Natural killer cell (primary cell): ENCODE measurements around the gene PAPLN. TPM values are rescaled to one million over a fixed set of nuclear protein-coding genes. Genes with fewer than 3 reads are reported as not detected.

Experiments
- ATAC-seq, 3 donors: fragments of 150-1000 bp in 2 of 3; fragments of 200-7000 bp in 1 of 3; cut with Tn5 transposase; 1 replicate in 1 of 3; 2 replicates in 2 of 3; pipeline ENCODE4 v1.10.0; 2021; ENCODE audit warnings: mild to moderate bottlenecking in 2 of 3, moderate library complexity in 2 of 3
- DNase-seq, 2 donors: peaks; one replicate each; pipeline versions ENCODE4 v3.0.0 to v3.0.0-alpha.2; 2013 to 2021; ENCODE audit warnings: mixed read lengths in 1 of 2
- H3K27ac ChIP-seq: one replicate; pipeline ENCODE4 v1.5.1; 2013; ENCODE audit warnings: mild to moderate bottlenecking, low read length
- H3K27me3 ChIP-seq: one replicate; pipeline ENCODE4 v1.6.1; 2013; ENCODE audit warnings: low read length; ENCODE audit not compliant: control insufficient read depth, insufficient read depth
- H3K36me3 ChIP-seq: one replicate; pipeline ENCODE4 v1.6.1; 2013; ENCODE audit warnings: low read length; ENCODE audit not compliant: control insufficient read depth, insufficient read depth
- H3K4me1 ChIP-seq: one replicate; pipeline ENCODE4 v1.6.1; 2013; ENCODE audit warnings: low read length; ENCODE audit not compliant: control insufficient read depth, insufficient read depth
- H3K4me3 ChIP-seq: one replicate; pipeline ENCODE4 v1.5.1; 2013; ENCODE audit warnings: low read length
- H3K9me3 ChIP-seq: one replicate; pipeline ENCODE4 v1.6.1; 2013; ENCODE audit warnings: low read length; ENCODE audit not compliant: control insufficient read depth, insufficient read depth
- H3K27ac Mint-ChIP-seq, 2 donors: one replicate each; pipeline ENCODE4 v1.8.0; 2022; ENCODE audit warnings: mild to moderate bottlenecking in 2 of 2, mixed read lengths in 2 of 2, moderate library complexity in 1 of 2
- H3K27me3 Mint-ChIP-seq, 2 donors: one replicate each; pipeline ENCODE4 v1.8.0; 2022; ENCODE audit warnings: low read depth in 2 of 2, mixed read lengths in 2 of 2
- H3K36me3 Mint-ChIP-seq: one replicate; pipeline ENCODE4 v1.8.0; 2022; ENCODE audit warnings: mixed read lengths
- H3K4me1 Mint-ChIP-seq, 2 donors: one replicate each; pipeline ENCODE4 v1.8.0; 2022; ENCODE audit warnings: mixed read lengths in 2 of 2
- H3K4me3 Mint-ChIP-seq: one replicate; pipeline ENCODE4 v1.8.0; 2022; ENCODE audit warnings: mild to moderate bottlenecking, moderate library complexity, mixed read lengths
- H3K9me3 Mint-ChIP-seq, 2 donors: one replicate each; pipeline ENCODE4 v1.8.0; 2022; ENCODE audit warnings: mixed read lengths in 2 of 2
- WGBS: methylation state at CpG from one replicate; pipeline ENCODE4 v1.1.7; 2013; ENCODE audit warnings: missing lambda C conversion rate; ENCODE audit not compliant: insufficient coverage; 5-methylcytosine and 5-hydroxymethylcytosine counted together
- intact Hi-C: fragments of 100-400 bp; cut with micrococcal nuclease; formaldehyde crosslinking; loops from one replicate; pipeline ENCODE4 v1.14.2; 2022
- total RNA-seq, 4 donors: library from RNA; stranded (reverse); fragments of 120-200 nt in 1 of 4; gene quantifications; one replicate each; pipeline versions ENCODE4 v1.2.3 to v1.2.4, GENCODE V29; 2013 to 2022
- TF ChIP-seq, protein P1 (sequence below): fragments of 200-600 bp; IDR thresholded peaks from one replicate; pipeline ENCODE4 v1.8.0; 2022; ENCODE audit warnings: antibody characterized with exemption

Gene PAPLN
- total RNA-seq, 3 donors from 2014 or later (not counting 1 experiment from before 2014, with no cell fraction given): 0.24 to 0.70 (median 0.34) TPM

DNA sequence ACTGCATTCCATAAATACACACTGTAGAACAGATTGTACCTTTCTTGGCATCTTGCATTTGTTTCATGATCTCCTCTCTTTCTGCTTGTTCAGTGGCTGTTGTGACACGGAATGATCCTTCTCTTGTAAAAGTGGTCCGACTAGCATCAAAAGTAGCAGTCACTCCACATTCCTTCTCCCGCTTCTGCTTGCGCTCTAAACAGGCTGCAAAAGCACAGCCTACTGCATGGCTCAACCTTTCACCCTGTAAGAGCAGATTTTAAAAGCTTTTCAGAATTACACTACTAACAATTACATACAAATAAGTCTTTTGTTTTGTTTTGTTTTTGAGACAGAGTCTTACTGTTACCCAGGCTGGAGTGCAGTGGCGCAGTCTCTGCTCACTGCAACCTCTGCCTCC is 49.8 kb downstream of the PAPLN start:
- peaks cover 43% of the 10 kb centered on the region for H3K36me3 ChIP-seq
- H3K4me1 ChIP-seq: no peaks in the 10 kb centered on the region
- no peak for DNase-seq
- ATAC-seq: no peak
- peaks cover 17% of the 10 kb centered on the region for H3K36me3 Mint-ChIP-seq
- H3K4me3 ChIP-seq: no peak overlapping the region
- H3K4me3 Mint-ChIP-seq: no peak overlapping the region
- H3K27ac Mint-ChIP-seq: no peak overlapping the region
- no peaks in the 10 kb centered on the region for H3K27me3 ChIP-seq
- peaks cover 2 to 8% of the 10 kb centered on the region in 2 donors for H3K4me1 Mint-ChIP-seq
- no peaks in the 10 kb centered on the region for H3K9me3 ChIP-seq
- 98% methylated on average over 5 of the region's 5 CpGs for WGBS
- no peaks in the 10 kb centered on the region for H3K9me3 Mint-ChIP-seq
- no peak overlapping the region for H3K27ac ChIP-seq
- intact Hi-C loops: no loop called here
- no peaks in the 10 kb centered on the region for H3K27me3 Mint-ChIP-seq
- TF ChIP-seq, protein P1, sequence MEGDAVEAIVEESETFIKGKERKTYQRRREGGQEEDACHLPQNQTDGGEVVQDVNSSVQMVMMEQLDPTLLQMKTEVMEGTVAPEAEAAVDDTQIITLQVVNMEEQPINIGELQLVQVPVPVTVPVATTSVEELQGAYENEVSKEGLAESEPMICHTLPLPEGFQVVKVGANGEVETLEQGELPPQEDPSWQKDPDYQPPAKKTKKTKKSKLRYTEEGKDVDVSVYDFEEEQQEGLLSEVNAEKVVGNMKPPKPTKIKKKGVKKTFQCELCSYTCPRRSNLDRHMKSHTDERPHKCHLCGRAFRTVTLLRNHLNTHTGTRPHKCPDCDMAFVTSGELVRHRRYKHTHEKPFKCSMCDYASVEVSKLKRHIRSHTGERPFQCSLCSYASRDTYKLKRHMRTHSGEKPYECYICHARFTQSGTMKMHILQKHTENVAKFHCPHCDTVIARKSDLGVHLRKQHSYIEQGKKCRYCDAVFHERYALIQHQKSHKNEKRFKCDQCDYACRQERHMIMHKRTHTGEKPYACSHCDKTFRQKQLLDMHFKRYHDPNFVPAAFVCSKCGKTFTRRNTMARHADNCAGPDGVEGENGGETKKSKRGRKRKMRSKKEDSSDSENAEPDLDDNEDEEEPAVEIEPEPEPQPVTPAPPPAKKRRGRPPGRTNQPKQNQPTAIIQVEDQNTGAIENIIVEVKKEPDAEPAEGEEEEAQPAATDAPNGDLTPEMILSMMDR: no peak

DNA sequence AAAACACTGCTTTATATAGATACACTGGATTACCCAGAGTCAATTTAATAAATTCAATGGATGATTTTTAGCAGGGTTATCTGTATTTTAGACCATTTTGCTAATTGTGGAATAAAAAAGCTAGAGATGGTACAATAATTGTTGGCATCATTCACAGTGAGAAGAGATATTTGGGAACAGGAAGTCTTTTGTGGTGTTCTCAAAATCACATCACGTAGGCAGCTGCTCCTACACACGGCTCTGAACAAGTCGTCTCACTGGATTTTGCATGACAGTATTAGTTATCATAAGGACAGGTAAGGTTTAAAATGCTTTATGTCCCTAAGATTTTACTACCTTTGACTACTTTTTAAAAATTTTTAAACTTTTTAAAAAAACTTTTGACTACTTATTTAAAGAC is 52.0 kb downstream of the PAPLN start:
- H3K36me3 Mint-ChIP-seq: peaks cover under 1% of the 10 kb centered on the region
- 21% methylated on average over 3 of the region's 3 CpGs for WGBS
- H3K4me1 Mint-ChIP-seq: no peaks in the 10 kb centered on the region
- ATAC-seq (no peak), DNase-seq (no peak)
- peak overlapping the region in 1 of 2 donors; percentile 21 for H3K27ac Mint-ChIP-seq
- no peaks in the 10 kb centered on the region for H3K4me1 ChIP-seq
- H3K27me3 Mint-ChIP-seq: no peaks in the 10 kb centered on the region
- H3K9me3 Mint-ChIP-seq: no peaks in the 10 kb centered on the region
- H3K9me3 ChIP-seq: no peaks in the 10 kb centered on the region
- no peak overlapping the region for H3K4me3 ChIP-seq
- no peaks in the 10 kb centered on the region for H3K27me3 ChIP-seq
- peaks cover 21% of the 10 kb centered on the region for H3K36me3 ChIP-seq
- TF ChIP-seq, protein P1: no peak
- intact Hi-C loops: no loop called here
- no peak overlapping the region for H3K4me3 Mint-ChIP-seq
- H3K27ac ChIP-seq: no peak overlapping the region

DNA sequence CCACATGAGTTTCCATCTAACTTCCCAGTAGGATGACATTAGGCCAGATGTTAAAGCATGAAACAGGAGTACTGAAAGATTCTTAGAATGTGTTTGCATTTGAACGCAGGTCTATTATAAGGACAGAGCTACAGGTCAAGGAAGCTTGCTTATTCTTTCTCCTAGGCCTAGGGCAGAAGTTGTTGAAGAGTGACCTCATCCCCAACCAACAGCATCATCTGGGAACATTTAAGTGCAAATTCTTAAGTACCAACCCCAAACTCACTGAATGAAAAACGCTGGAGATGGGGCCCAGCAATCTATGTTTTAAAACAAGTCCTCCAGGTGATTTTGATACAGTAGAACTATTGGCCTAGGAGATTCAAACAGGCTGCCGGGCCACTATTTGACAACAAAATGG is 52.4 kb downstream of the PAPLN start:
- no peak overlapping the region for H3K4me3 Mint-ChIP-seq
- Histone ChIP-seq H3K9me3 (no peaks in the 10 kb centered on the region), H3K4me3 (no peak overlapping the region), H3K4me1 (no peaks in the 10 kb centered on the region), H3K36me3 (peaks cover 18% of the 10 kb centered on the region), H3K27me3 (no peaks in the 10 kb centered on the region), H3K27ac (no peak overlapping the region)
- no peaks in the 10 kb centered on the region for H3K4me1 Mint-ChIP-seq
- no peaks in the 10 kb centered on the region for H3K27me3 Mint-ChIP-seq
- WGBS: 81% methylated on average over 3 of the region's 3 CpGs
- DNase-seq (no peak), ATAC-seq (no peak)
- H3K36me3 Mint-ChIP-seq: no peaks in the 10 kb centered on the region
- no peaks in the 10 kb centered on the region for H3K9me3 Mint-ChIP-seq
- intact Hi-C loops: no loop called here
- TF ChIP-seq, protein P1: no peak
- H3K27ac Mint-ChIP-seq: no peak overlapping the region

DNA sequence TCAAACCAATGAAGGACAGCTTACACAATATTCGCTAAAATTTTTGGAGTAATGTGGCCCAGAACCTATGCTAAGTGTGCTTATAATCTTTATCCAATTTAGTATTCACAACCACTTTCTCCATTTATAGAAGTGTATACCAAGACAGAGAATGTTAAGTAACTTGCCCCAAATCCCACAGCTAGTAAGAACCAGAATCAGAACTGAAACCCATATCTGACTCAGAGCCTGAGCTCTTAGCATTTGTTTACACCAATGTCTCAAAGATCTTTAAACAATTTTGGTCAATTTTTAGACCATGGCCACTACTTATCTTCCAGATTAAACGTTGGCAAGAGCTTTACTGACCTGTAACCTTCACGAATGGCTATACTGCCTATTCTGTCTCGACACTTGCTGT is 53.0 kb downstream of the PAPLN start:
- TF ChIP-seq, protein P1: no peak
- no peaks in the 10 kb centered on the region for H3K36me3 Mint-ChIP-seq
- H3K27me3 ChIP-seq: no peaks in the 10 kb centered on the region
- H3K27ac Mint-ChIP-seq: no peak overlapping the region
- H3K9me3 ChIP-seq: no peaks in the 10 kb centered on the region
- no peaks in the 10 kb centered on the region for H3K9me3 Mint-ChIP-seq
- intact Hi-C loops: no loop called here
- H3K27me3 Mint-ChIP-seq: no peaks in the 10 kb centered on the region
- ATAC-seq: no peak
- H3K4me3 Mint-ChIP-seq: no peak overlapping the region
- H3K4me1 ChIP-seq: no peaks in the 10 kb centered on the region
- 82% methylated on average over 4 of the region's 4 CpGs for WGBS
- H3K36me3 ChIP-seq: peaks cover 15% of the 10 kb centered on the region
- H3K27ac ChIP-seq: no peak overlapping the region
- DNase-seq: no peak
- no peaks in the 10 kb centered on the region for H3K4me1 Mint-ChIP-seq
- no peak overlapping the region for H3K4me3 ChIP-seq
